CD4-positive, alpha-beta T cell (primary cell): ENCODE data around the gene MYL6. TPM values are rescaled to one million over a fixed set of nuclear protein-coding genes. Genes with fewer than 3 reads are reported as not detected.

Experiments used
- ATAC-seq: fragments of 200-7000 bp; cut with Tn5 transposase; one replicate; pipeline ENCODE4 v1.10.0; 2022; ENCODE audit warnings: mild to moderate bottlenecking; ENCODE audit not compliant: poor library complexity
- CTCF ChIA-PET: fragments of 350-600 bp; sonication (Branson Sonifier 250); formaldehyde crosslinking; loops from one replicate; lab custom pipeline; 2021; ENCODE audit warnings: antibody characterized with exemption, inconsistent platforms; lab: Charles Lee
- POLR2A ChIA-PET: fragments of 350-600 bp; sonication (Branson Sonifier 250); formaldehyde crosslinking; loops from one replicate; lab custom pipeline; 2021; ENCODE audit warnings: antibody characterized with exemption, inconsistent platforms; lab: Charles Lee
- DNase-seq, 14 experiments: peaks; one replicate each; pipeline ENCODE4 v3.0.0-alpha.2; 2013 to 2020; ENCODE audit warnings: mixed read lengths in 2 of 14
- H3K27ac ChIP-seq, 2 donors: one replicate each; pipeline versions ENCODE4 v1.5.1 to v1.7.0; 2013; ENCODE audit warnings: low read length in 2 of 2, low read depth in 1 of 2, mild to moderate bottlenecking in 1 of 2
- H3K27me3 ChIP-seq, 2 experiments: 1 replicate in 1 of 2; 2 replicates in 1 of 2; pipeline versions ENCODE4 v1.6.1 to v1.7.0; 2013; ENCODE audit warnings: low read length in 2 of 2, control low read depth in 1 of 2, mild to moderate bottlenecking in 1 of 2, moderate library complexity in 1 of 2; ENCODE audit not compliant: insufficient read depth in 2 of 2, control insufficient read depth in 1 of 2
- H3K36me3 ChIP-seq: one replicate; pipeline ENCODE4 v1.6.1; 2013; ENCODE audit warnings: low read length, control low read depth; ENCODE audit not compliant: insufficient read depth
- H3K4me1 ChIP-seq: one replicate; pipeline ENCODE4 v1.6.1; 2013; ENCODE audit warnings: low read length, control low read depth; ENCODE audit not compliant: insufficient read depth
- H3K4me3 ChIP-seq: one replicate; pipeline ENCODE4 v1.5.1; 2013; ENCODE audit warnings: mild to moderate bottlenecking, low read length, moderate library complexity
- H3K9me3 ChIP-seq, 2 experiments: 1 replicate in 1 of 2; 2 replicates in 1 of 2; pipeline versions ENCODE4 v1.6.1 to v1.7.0; 2013; ENCODE audit warnings: low read length in 2 of 2, mild to moderate bottlenecking in 2 of 2, control low read depth in 1 of 2, moderate library complexity in 1 of 2; ENCODE audit not compliant: control insufficient read depth in 1 of 2, insufficient read depth in 1 of 2
- H3K27ac Mint-ChIP-seq: one replicate; pipeline ENCODE4 v1.8.0; 2020; ENCODE audit warnings: mixed read lengths
- H3K27me3 Mint-ChIP-seq: one replicate; pipeline ENCODE4 v1.8.0; 2021; ENCODE audit warnings: mixed read lengths
- H3K36me3 Mint-ChIP-seq: one replicate; pipeline ENCODE4 v1.8.0; 2021; ENCODE audit warnings: low read depth, mixed read lengths
- H3K4me1 Mint-ChIP-seq: one replicate; pipeline ENCODE4 v1.8.0; 2021; ENCODE audit warnings: low read depth, mixed read lengths
- H3K4me3 Mint-ChIP-seq: one replicate; pipeline ENCODE4 v1.8.0; 2020; ENCODE audit warnings: mild to moderate bottlenecking, mixed read lengths
- H3K9me3 Mint-ChIP-seq: one replicate; pipeline ENCODE4 v1.8.0; 2020; ENCODE audit warnings: mixed read lengths
- intact Hi-C, 2 experiments: fragments of 100-400 bp; cut with DNase I in 1 of 2; cut with micrococcal nuclease in 1 of 2; formaldehyde crosslinking; loops; one replicate each; pipeline versions ENCODE4 v1.15.1 to v1.9.0; 2023 to 2025; cut with DNase I, micrococcal nuclease
- total RNA-seq, 174 experiments: library from RNA in 2 of 174; stranded (reverse) in 2 of 174; gene quantifications; one replicate each; pipeline ENCODE4 v1.2.3 and lab custom pipeline; 2021 to 2026
- TF ChIP-seq, protein P1 (sequence below): fragments of 200-600 bp; IDR thresholded peaks from one replicate; pipeline ENCODE4 v1.8.0; 2022; ENCODE audit warnings: antibody characterized with exemption, mild to moderate bottlenecking

MYL6 gene
- total RNA-seq, 2 experiments from 2014 or later: 670 to 673 TPM

DNA sequence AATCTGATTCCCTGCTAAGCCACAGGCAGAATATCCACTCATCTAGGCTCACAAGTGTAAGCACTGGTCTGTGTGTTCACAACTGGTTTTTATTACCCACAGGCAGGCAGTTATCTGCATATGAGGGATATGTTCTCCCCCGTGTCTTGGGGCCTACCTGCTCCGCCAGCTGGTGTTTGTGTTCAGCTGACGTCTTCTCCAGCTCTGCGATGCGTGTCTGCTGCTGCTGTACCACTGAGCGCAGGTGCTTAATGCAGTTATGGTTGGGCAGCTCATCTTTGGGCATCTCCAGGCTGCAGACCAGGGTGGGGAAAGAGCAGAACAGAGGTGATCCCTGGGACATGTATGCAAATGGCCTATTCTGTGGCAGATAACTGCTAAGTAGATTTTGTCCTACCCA is 49.8 kb downstream of the MYL6 start:
- H3K4me1 Mint-ChIP-seq: no peaks in the 10 kb centered on the region
- H3K27ac ChIP-seq: no peak overlapping the region
- H3K36me3 Mint-ChIP-seq: peaks cover 78% of the 10 kb centered on the region
- ChIA-PET POLR2A (interaction anchor here (1.4 kb wide), 1 partner anchor 18 kb away, joined by 5 read pairs; the partner anchor contains the start of gene SMARCC2), CTCF (interaction anchor here (0.6 to 4.5 kb wide), 3 partner anchors 14 to 366 kb away, joined by 3 to 26 read pairs (median 14); partner anchors contain the start of genes NABP2, RNF41 and SMARCC2)
- DNase-seq (no peak), ATAC-seq (no peak)
- H3K9me3 ChIP-seq: no peaks in the 10 kb centered on the region
- no peaks in the 10 kb centered on the region for H3K27me3 Mint-ChIP-seq
- no peaks in the 10 kb centered on the region for H3K9me3 Mint-ChIP-seq
- no peaks in the 10 kb centered on the region for H3K4me1 ChIP-seq
- TF ChIP-seq, protein P1, sequence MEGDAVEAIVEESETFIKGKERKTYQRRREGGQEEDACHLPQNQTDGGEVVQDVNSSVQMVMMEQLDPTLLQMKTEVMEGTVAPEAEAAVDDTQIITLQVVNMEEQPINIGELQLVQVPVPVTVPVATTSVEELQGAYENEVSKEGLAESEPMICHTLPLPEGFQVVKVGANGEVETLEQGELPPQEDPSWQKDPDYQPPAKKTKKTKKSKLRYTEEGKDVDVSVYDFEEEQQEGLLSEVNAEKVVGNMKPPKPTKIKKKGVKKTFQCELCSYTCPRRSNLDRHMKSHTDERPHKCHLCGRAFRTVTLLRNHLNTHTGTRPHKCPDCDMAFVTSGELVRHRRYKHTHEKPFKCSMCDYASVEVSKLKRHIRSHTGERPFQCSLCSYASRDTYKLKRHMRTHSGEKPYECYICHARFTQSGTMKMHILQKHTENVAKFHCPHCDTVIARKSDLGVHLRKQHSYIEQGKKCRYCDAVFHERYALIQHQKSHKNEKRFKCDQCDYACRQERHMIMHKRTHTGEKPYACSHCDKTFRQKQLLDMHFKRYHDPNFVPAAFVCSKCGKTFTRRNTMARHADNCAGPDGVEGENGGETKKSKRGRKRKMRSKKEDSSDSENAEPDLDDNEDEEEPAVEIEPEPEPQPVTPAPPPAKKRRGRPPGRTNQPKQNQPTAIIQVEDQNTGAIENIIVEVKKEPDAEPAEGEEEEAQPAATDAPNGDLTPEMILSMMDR: no peak
- intact Hi-C loops: loop anchor here in 1 of 2 experiments (5.0 kb wide), 1 partner anchor 254 kb away; no protein-coding TSS in a partner anchor
- H3K4me3 ChIP-seq: no peak overlapping the region
- H3K4me3 Mint-ChIP-seq: no peak overlapping the region
- no peak overlapping the region for H3K27ac Mint-ChIP-seq
- peaks cover 73% of the 10 kb centered on the region for H3K36me3 ChIP-seq
- no peaks in the 10 kb centered on the region for H3K27me3 ChIP-seq

Other genes starting within 250 kb of the MYL6 start
- 10 to 100 TPM; 13.7 to 16.7 TPM for gene PYM1, start 230.5 kb upstream of the MYL6 start, total RNA-seq
- 100 to 1,000 TPM; 799 to 818 TPM for gene DGKA, start 227.2 kb upstream of the MYL6 start, total RNA-seq
- gene PMEL, start 192.3 kb upstream of the MYL6 start, total RNA-seq: not detected
- gene CDK2, start 191.5 kb upstream of the MYL6 start, total RNA-seq: 10 to 100 TPM; 15.8 to 16.0 TPM
- 10 to 100 TPM; 21.6 to 27.4 TPM for gene RAB5B, start 184.3 kb upstream of the MYL6 start, total RNA-seq
- 1 to 10 TPM in 1 of 2 experiments, under 1 TPM in 1; 0.82 to 1.2 TPM for gene SUOX, start 161.1 kb upstream of the MYL6 start, total RNA-seq
- 1 to 10 TPM; 2.5 to 5.0 TPM for gene IKZF4, start 137.3 kb upstream of the MYL6 start, total RNA-seq
- gene RPS26, start 116.4 kb upstream of the MYL6 start, total RNA-seq: 100 to 1,000 TPM; 118 to 126 TPM
- under 1 TPM; 0.22 to 0.47 TPM for gene ERBB3, start 78.2 kb upstream of the MYL6 start, total RNA-seq
- 10 to 100 TPM; 51.0 to 61.0 TPM for gene PA2G4, start 53.8 kb upstream of the MYL6 start, total RNA-seq
- 1,000 to 10,000 TPM; 5,865 to 5,989 TPM for gene RPL41, start 41.7 kb upstream of the MYL6 start, total RNA-seq
- 1 to 10 TPM; 6.3 to 8.9 TPM for gene ZC3H10, start 40.1 kb upstream of the MYL6 start, total RNA-seq
- 10 to 100 TPM; 88.5 to 90.3 TPM for gene ESYT1, start 30.1 kb upstream of the MYL6 start, total RNA-seq
- 1 to 10 TPM; 6.2 to 6.4 TPM for gene MYL6B, start 5.8 kb upstream of the MYL6 start, total RNA-seq
- 100 to 1,000 TPM; 104 to 109 TPM for gene SMARCC2, start 31.1 kb downstream of the MYL6 start, total RNA-seq
- 10 to 100 TPM; 28.0 to 32.4 TPM for gene RNF41, start 63.6 kb downstream of the MYL6 start, total RNA-seq
- 1 to 10 TPM; 7.6 to 9.1 TPM for gene NABP2, start 66.0 kb downstream of the MYL6 start, total RNA-seq
- gene SLC39A5, start 71.7 kb downstream of the MYL6 start, total RNA-seq: under 1 TPM in 1 of 2 experiments, not detected in 1; 0.33 TPM
- 10 to 100 TPM; 23.9 to 30.8 TPM for gene ANKRD52, start 100.0 kb downstream of the MYL6 start, total RNA-seq
- 10 to 100 TPM; 27.6 to 29.2 TPM for gene COQ10A, start 108.6 kb downstream of the MYL6 start, total RNA-seq
- gene CS, start 142.0 kb downstream of the MYL6 start, total RNA-seq: 100 to 1,000 TPM; 139 to 145 TPM
- gene CNPY2, start 157.6 kb downstream of the MYL6 start, total RNA-seq: 10 to 100 TPM; 30.5 to 33.4 TPM
- 100 to 1,000 TPM; 104 to 107 TPM for gene PAN2, start 175.6 kb downstream of the MYL6 start, total RNA-seq
- gene IL23A, start 180.5 kb downstream of the MYL6 start, total RNA-seq: 10 to 100 TPM; 25.2 to 27.5 TPM
- 100 to 1,000 TPM; 114 to 125 TPM for gene STAT2, start 201.7 kb downstream of the MYL6 start, total RNA-seq
- gene APOF, start 204.5 kb downstream of the MYL6 start, total RNA-seq: not detected